SK-N-SH treated with all-trans-retinoic acid at 6 μM for 48 hours (cell line): ENCODE data around the gene TMEM63A.

Experiments
- GLIS3 ChIP-seq: fragments of 250-450 bp; sonication (Bioruptor Pico); IDR thresholded peaks from 2 replicates; pipeline ENCODE4 v1.5.0; 2020; ENCODE audit warnings: mild to moderate bottlenecking, moderate library complexity
- PPARA ChIP-seq: fragments of 250-450 bp; sonication (Bioruptor Pico); IDR thresholded peaks from 2 replicates; pipeline ENCODE4 v1.5.0; 2020; ENCODE audit warnings: mild to moderate bottlenecking, borderline replicate concordance
- ZFP3 ChIP-seq: fragments of 250-450 bp; sonication (Bioruptor Pico); IDR thresholded peaks from 2 replicates; pipeline ENCODE4 v1.5.0; 2020; ENCODE audit warnings: mild to moderate bottlenecking, moderate library complexity

GRCh38 chr1:225883616-225884265, 1.6 kb upstream of the TMEM63A start:
- TF ChIP-seq PPARA (CRISPR knock-in tag) = no peak
- TF ChIP-seq GLIS3 (CRISPR knock-in tag) = no peak
- no peak for TF ChIP-seq ZFP3
